ENCODE results near the gene NBAS. TPM values are rescaled to one million over a fixed set of nuclear protein-coding genes. Genes with fewer than 3 reads are reported as not detected.

NBAS gene
- total RNA-seq, 1 experiment from 2014 or later: 28.9 TPM

GRCh38 chr2:15554525-15555218 is 6.5 kb downstream of the NBAS start:
- H3K79me2 ChIP-seq (ENCODE audit: low read depth): peaks cover 30% of the 10 kb centered on the region
- no peak overlapping the region for H2AFZ ChIP-seq
- BruUV-seq (replicated peaks): no TSS peak
- H3K27me3 ChIP-seq (ENCODE audit: insufficient read depth, low read depth): no peaks in the 10 kb centered on the region
- peaks cover 7% of the 10 kb centered on the region; the same call in 1 of the 2 replicates for H4K20me1 ChIP-seq (ENCODE audit: insufficient read depth)
- no peaks in the 10 kb centered on the region for H3K9me2 ChIP-seq (ENCODE audit: insufficient read depth)
- peaks cover 6% of the 10 kb centered on the region for H3K4me1 ChIP-seq (replicated peaks; ENCODE audit: insufficient read depth)
- TF ChIP-seq EZH2 (IDR thresholded peaks at IDR 0.05; ENCODE audit: low read depth) (no peak), CTCF (conservative IDR thresholded peaks at IDR 0.05) (no peak)
- no peaks in the 10 kb centered on the region for H3F3A ChIP-seq (ENCODE audit: insufficient read depth, low read depth)
- intact Hi-C loops (cut with micrococcal nuclease; ENCODE audit: unreplicated experiment): no loop called here
- H3K4me3 ChIP-seq: no peak overlapping the region
- no peak overlapping the region for H3K27ac ChIP-seq
- H3K36me3 ChIP-seq (ENCODE audit: low read depth): no peaks in the 10 kb centered on the region
- H3K4me2 ChIP-seq: no peak overlapping the region
- H3K9me3 ChIP-seq (ENCODE audit: insufficient read depth, low read depth): no peaks in the 10 kb centered on the region
- CTCF ChIA-PET: no interaction called here
- POLR2A ChIA-PET (ENCODE audit: unreplicated experiment): no interaction called here
- no peak for DNase-seq

DNA sequence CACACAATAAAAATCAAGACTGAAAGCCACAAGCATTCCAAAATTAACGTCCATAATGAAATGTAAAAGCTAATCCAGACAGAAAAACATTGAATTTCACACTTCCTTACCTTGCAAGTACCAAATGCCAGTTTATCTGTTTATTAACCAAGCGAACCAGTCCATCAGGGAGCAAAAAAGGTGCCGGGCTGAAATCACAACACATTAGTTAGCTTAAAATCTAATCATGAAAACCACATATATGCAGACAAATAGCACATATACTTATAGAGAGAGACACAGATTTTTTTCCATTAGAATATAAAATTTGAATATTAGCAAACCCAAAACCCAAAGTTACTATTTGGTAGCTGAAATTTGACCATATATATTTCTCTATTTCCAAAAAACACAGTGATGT is 7.2 kb downstream of the NBAS start:
- Histone ChIP-seq H3K4me3 (no peak overlapping the region), H3K4me2 (no peak overlapping the region), H4K20me1 (ENCODE audit: insufficient read depth) (no peaks in the 10 kb centered on the region), H3K27ac (no peak overlapping the region), H3K9me2 (ENCODE audit: insufficient read depth) (no peaks in the 10 kb centered on the region), H3K36me3 (ENCODE audit: low read depth) (0 out of 2 replicates have a peak, but pooled peaks cover 2% of the 10 kb centered on the region), H3K9me3 (ENCODE audit: insufficient read depth, low read depth) (no peaks in the 10 kb centered on the region), H3K4me1 (replicated peaks; ENCODE audit: insufficient read depth) (no peaks in the 10 kb centered on the region), H3F3A (ENCODE audit: insufficient read depth, low read depth) (no peaks in the 10 kb centered on the region), H3K27me3 (ENCODE audit: insufficient read depth, low read depth) (no peaks in the 10 kb centered on the region), H2AFZ (no peak overlapping the region), H3K79me2 (ENCODE audit: low read depth) (peaks cover 23% of the 10 kb centered on the region)
- POLR2A ChIA-PET (ENCODE audit: unreplicated experiment): no interaction called here
- intact Hi-C loops (cut with micrococcal nuclease; ENCODE audit: unreplicated experiment): no loop called here
- no peak for DNase-seq
- CTCF ChIA-PET: no interaction called here
- TF ChIP-seq CTCF (conservative IDR thresholded peaks at IDR 0.05): no peak
- no peak for TF ChIP-seq EZH2 (IDR thresholded peaks at IDR 0.05; ENCODE audit: low read depth)
- BruUV-seq (replicated peaks): no TSS peak

DNA sequence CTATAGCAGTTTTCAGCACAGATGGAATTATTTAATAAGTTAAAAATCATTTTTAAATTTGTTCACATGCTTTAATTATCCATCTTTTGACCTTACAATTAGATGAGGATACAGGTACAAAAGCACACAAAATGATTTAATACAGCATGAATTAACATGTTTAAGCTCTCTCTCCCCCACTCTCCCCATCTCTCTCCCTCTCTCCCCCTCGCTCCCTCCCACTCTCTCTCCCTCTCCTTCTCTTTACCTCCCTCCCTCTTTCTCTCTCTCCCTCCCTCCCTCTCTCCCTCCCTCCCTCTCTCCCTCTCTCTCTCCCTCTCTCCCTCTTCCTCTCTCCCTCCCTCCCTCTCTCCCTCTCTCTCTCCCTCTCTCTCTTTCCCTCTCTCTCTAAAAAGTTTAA is 7.6 kb downstream of the NBAS start:
- H3K9me2 ChIP-seq (ENCODE audit: insufficient read depth): no peaks in the 10 kb centered on the region
- H3K27ac ChIP-seq: no peak overlapping the region
- BruUV-seq (replicated peaks): no TSS peak
- no peak overlapping the region for H2AFZ ChIP-seq
- H3K4me3 ChIP-seq: no peak overlapping the region
- H3K79me2 ChIP-seq (ENCODE audit: low read depth): peaks cover 19% of the 10 kb centered on the region
- DNase-seq: no peak
- peaks cover 6% of the 10 kb centered on the region; the same call in 1 of the 2 replicates for H3K36me3 ChIP-seq (ENCODE audit: low read depth)
- ChIA-PET CTCF (no interaction called here), POLR2A (ENCODE audit: unreplicated experiment) (no interaction called here)
- H3K9me3 ChIP-seq (ENCODE audit: insufficient read depth, low read depth): no peaks in the 10 kb centered on the region
- intact Hi-C loops (cut with micrococcal nuclease; ENCODE audit: unreplicated experiment): no loop called here
- TF ChIP-seq EZH2 (IDR thresholded peaks at IDR 0.05; ENCODE audit: low read depth): no peak
- no peak for TF ChIP-seq CTCF (conservative IDR thresholded peaks at IDR 0.05)
- no peaks in the 10 kb centered on the region for H4K20me1 ChIP-seq (ENCODE audit: insufficient read depth)
- no peaks in the 10 kb centered on the region for H3F3A ChIP-seq (ENCODE audit: insufficient read depth, low read depth)
- no peaks in the 10 kb centered on the region for H3K4me1 ChIP-seq (replicated peaks; ENCODE audit: insufficient read depth)
- H3K4me2 ChIP-seq: no peak overlapping the region
- no peaks in the 10 kb centered on the region for H3K27me3 ChIP-seq (ENCODE audit: insufficient read depth, low read depth)
